ENCODE results near the gene ADK. TPM values are rescaled to one million over a fixed set of nuclear protein-coding genes. Genes with fewer than 3 reads are reported as not detected.

The ADK gene
- total and polyA plus RNA-seq, 2 of the 13 experiments (the other 11 are each of a cell fraction or from before 2014, with no cell fraction given), result 48.6 to 79.1 TPM

- 98% methylated on average over 1 of the region's 1 CpG for WGBS (ENCODE audit: low lambda C conversion rate)
- peaks cover 28% of the 10 kb centered on the region for H3K9me3 ChIP-seq (ENCODE audit: low read length)
- peaks cover 2% of the 10 kb centered on the region for H3K79me2 ChIP-seq (ENCODE audit: insufficient read depth, low read length)
- no peak overlapping the region for H3K9ac ChIP-seq (ENCODE audit: insufficient read depth, low read depth, low read length)
- H3K36me3 ChIP-seq (replicated peaks in 1 of 2; ENCODE audit: control insufficient read depth in 1 of 2, insufficient read depth in 2 of 2, low read length in 2 of 2), result 0 out of 5 replicates have a peak, but pooled peaks cover 0 to 6% of the 10 kb centered on the region in 2 experiments
- no peak overlapping the region for H3K4me3 ChIP-seq (replicated peaks in 1 of 3; ENCODE audit: insufficient read depth in 1 of 3, low read depth in 2 of 3, low read length in 3 of 3)
- no TSS peak for BruUV-seq (replicated peaks)
- CTCF ChIA-PET (ENCODE audit: low intra/inter-chr PET ratio, low total read pairs), result no interaction called here
- POLR2A ChIA-PET, result no interaction called here
- H4K20me1 ChIP-seq (ENCODE audit: insufficient read depth, low read length), result no peaks in the 10 kb centered on the region
- TF ChIP-seq ZNF253 (CRISPR knock-in tag; IDR thresholded peaks at IDR 0.05; ENCODE audit: borderline replicate concordance) (no peak), ZNF160 (CRISPR knock-in tag; IDR thresholded peaks at IDR 0.05) (peak; percentile 47; the same call in 1 of the 2 replicates), CHD4 (IDR thresholded peaks at IDR 0.05; ENCODE audit: borderline replicate concordance, low read length) (no peak), HDAC1 (CRISPR knock-in tag; IDR thresholded peaks at IDR 0.05) (no peak)
- no peak for FAIRE-seq
- H3K4me1 ChIP-seq (ENCODE audit: insufficient read depth, low read length), result no peaks in the 10 kb centered on the region
- no peak overlapping the region for H3K27ac ChIP-seq (ENCODE audit: extremely low read length, insufficient read depth, low read length)
- no peak for DNase-seq (ENCODE audit: low spot score)
- intact Hi-C loops (cut with micrococcal nuclease; ENCODE audit: unreplicated experiment), result no loop called here
- H3K4me2 ChIP-seq (ENCODE audit: low read depth, low read length), result no peak overlapping the region
- no peak for ATAC-seq
- H2AFZ ChIP-seq (ENCODE audit: low read length), result no peak overlapping the region
- in situ Hi-C loops (cut with HindIII; ENCODE audit: extremely low pct_ligation_motif_present, low pct_unique_long_range_greater_than_20kb), result no loop called here
- no peaks in the 10 kb centered on the region for H3K27me3 ChIP-seq (ENCODE audit: control insufficient read depth in 1 of 2, insufficient read depth in 2 of 2, low read length in 2 of 2)
Measured at GRCh38 chr10:74514322-74514721, 363.3 kb downstream of the ADK start.

GRCh38 chr10:74518061-74518460 lies 367.0 kb downstream of the ADK start:
- Histone ChIP-seq H3K4me2 (ENCODE audit: low read depth, low read length) (no peak overlapping the region), H3K9me3 (ENCODE audit: low read length) (peaks cover 11% of the 10 kb centered on the region; the same call in 1 of the 2 replicates), H4K20me1 (ENCODE audit: insufficient read depth, low read length) (no peaks in the 10 kb centered on the region), H3K4me1 (ENCODE audit: insufficient read depth, low read length) (no peaks in the 10 kb centered on the region), H2AFZ (ENCODE audit: low read length) (no peak overlapping the region), H3K9ac (ENCODE audit: insufficient read depth, low read depth, low read length) (no peak overlapping the region), H3K4me3 (replicated peaks in 1 of 3; ENCODE audit: insufficient read depth in 1 of 3, low read depth in 2 of 3, low read length in 3 of 3) (no peak overlapping the region), H3K27ac (ENCODE audit: extremely low read length, insufficient read depth, low read length) (no peak overlapping the region), H3K36me3 (replicated peaks in 1 of 2; ENCODE audit: control insufficient read depth in 1 of 2, insufficient read depth in 2 of 2, low read length in 2 of 2) (0 out of 5 replicates have a peak, but pooled peaks cover 0 to 6% of the 10 kb centered on the region in 2 experiments), H3K79me2 (ENCODE audit: insufficient read depth, low read length) (peaks cover 2% of the 10 kb centered on the region), H3K27me3 (ENCODE audit: control insufficient read depth in 1 of 2, insufficient read depth in 2 of 2, low read length in 2 of 2) (no peaks in the 10 kb centered on the region)
- in situ Hi-C loops (cut with HindIII; ENCODE audit: extremely low pct_ligation_motif_present, low pct_unique_long_range_greater_than_20kb), result no loop called here
- 93% methylated on average over 1 of the region's 1 CpG for WGBS (ENCODE audit: low lambda C conversion rate)
- ChIA-PET POLR2A (no interaction called here), CTCF (ENCODE audit: low intra/inter-chr PET ratio, low total read pairs) (no interaction called here)
- no TSS peak for BruUV-seq (replicated peaks)
- ATAC-seq (no peak), FAIRE-seq (no peak), DNase-seq (ENCODE audit: low spot score) (no peak)
- intact Hi-C loops (cut with micrococcal nuclease; ENCODE audit: unreplicated experiment), result no loop called here
- TF ChIP-seq ZSCAN31 (CRISPR knock-in tag; IDR thresholded peaks at IDR 0.05; ENCODE audit: low read depth) (no peak), GTF3A (CRISPR knock-in tag; conservative IDR thresholded peaks at IDR 0.05) (no peak), BCL3 (CRISPR knock-in tag; IDR thresholded peaks at IDR 0.05) (no peak), ZNF274 (CRISPR knock-in tag; IDR thresholded peaks at IDR 0.05) (no peak), TEAD2 (CRISPR knock-in tag; IDR thresholded peaks at IDR 0.05) (no peak), ONECUT2 (CRISPR knock-in tag; IDR thresholded peaks at IDR 0.05) (no peak), NFYC (CRISPR knock-in tag; IDR thresholded peaks at IDR 0.05) (no peak), SP5 (CRISPR knock-in tag; IDR thresholded peaks at IDR 0.05; ENCODE audit: borderline replicate concordance, low read depth) (no peak), RCOR2 (CRISPR knock-in tag; IDR thresholded peaks at IDR 0.05) (no peak), U2AF2 (IDR thresholded peaks at IDR 0.05; ENCODE audit: low read depth, low read length) (no peak)
